NCI-H226 (cell line): ENCODE measurements around the gene GALNT2.

Source experiments
- DNase-seq: peaks from one replicate; pipeline ENCODE4 v3.0.0-alpha.2; 2015

Gene GALNT2

DNA sequence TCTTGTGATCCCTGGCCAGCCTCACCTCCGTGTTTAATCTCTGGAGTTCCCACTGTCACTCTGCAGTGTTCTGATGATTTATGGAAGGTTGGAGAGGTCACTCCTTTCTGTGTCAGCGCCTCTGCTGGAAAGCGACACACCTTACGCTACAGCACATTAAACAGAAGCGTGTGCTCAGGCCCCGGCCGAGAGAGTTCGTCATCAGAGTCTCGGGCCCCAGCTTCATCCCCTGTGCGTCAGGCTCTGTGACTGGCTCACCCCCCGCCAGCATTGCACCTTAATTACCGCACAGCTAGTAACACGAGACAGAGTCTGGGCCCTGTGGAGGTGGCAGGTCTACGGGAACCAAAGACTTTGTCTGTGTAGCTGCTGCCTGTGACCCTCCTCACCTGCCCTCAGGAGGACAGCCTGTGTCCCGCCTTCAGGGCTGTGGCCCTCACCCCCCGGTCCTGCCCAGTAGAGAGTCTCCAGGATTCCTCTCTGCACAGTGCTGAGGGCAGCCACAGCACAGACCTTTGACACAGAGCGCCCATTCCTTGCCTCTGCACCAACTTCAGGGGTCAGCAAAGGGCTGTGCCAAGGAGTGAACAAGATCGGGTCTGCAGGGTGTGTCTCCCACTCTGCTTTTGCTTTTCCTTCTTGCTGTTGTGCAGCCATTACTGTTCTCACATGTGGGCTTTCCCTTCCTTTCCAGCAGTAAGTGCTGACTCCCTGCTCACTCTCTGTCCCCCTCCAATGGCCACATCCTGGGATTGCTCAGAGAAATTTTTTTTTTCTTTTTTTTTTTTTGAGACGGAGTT lies 201.5 kb downstream of the GALNT2 start:
- no peak for DNase-seq

DNA sequence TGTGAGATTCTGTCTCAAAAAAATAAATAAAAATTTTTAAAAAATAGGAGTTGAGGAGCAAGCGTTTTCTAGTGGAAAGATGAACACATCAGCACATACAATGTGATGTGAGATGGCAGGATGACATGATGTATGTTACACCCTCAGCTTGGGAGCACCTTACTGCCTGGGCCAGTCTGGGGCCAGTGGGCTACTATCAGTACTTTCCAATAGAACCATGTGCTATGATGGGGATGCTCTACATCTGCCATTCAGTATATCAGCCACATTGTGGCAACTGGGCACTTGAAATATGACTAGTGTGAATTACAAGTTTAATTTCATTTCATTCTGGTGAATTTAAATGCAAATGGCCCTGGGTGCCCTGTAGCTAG lies 203.1 kb downstream of the GALNT2 start:
- no peak for DNase-seq

DNA sequence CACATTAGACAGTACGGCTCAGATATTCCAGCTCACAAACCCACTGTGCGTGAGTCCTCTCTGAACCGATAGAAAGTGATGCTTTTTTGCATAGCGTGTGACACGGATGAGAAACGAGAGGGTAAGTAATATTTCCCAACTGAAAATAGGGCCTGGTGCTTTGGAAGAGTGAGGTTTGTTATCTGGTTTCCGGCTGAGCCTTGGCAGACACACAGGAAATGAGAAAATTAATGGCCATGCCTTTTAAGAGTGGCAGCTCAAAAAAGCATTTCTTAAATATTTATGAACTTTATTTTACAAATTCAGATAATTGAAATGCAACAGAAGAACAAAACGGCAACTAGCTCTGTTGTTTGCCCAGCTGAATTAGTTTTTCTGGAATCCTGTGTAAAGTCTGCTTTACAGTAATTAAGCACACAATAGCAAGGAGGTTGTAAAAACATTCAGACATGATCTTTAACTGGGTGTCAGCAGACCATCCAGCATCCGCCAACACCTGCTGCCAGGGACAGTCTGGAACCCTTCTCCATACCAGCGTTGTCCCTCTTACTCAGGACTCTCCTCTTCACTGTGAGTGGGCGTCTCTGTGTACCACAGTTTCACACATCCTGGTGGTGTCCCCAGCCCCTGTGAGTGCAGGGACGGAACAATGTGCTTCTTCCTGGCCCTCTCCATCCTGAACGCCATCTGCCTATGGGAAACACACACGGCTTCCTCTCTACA lies 203.7 kb downstream of the GALNT2 start:
- peak; percentile 2 for DNase-seq

DNA sequence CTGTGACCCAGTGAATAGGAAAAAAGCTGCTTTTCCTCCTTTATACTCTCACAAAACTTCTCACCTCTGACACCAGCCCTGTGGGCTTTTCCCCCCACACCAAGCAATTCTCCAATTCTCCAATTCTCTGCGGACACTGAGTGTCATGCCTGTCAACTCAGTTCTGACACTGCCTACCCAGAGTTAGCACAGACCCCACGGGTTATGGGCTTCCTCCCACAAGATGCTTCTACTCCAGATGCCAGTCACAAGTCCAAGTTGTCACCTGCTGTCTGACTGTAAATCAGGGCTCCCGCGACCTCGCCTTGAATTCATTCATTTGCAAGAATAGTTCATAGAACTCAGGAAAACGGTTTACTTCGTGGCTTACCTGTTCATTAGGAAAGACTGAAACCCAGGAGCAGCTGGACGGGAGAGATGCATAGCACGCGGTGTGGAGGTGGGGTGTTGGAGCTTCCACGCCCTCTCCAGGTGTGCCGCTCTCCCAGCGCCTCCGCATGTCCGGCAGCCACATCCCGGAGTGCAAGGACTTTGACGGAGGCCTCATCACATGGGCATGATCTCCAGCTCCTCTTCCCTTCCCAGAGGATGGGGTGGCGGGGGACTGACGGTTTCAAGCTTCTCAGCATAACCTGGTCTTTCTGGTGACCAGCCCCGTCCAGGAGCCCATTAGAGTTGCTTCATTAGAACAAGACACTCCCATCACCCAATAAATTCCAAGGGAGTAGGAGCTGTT lies 204.4 kb downstream of the GALNT2 start:
- DNase-seq, result no peak

DNA sequence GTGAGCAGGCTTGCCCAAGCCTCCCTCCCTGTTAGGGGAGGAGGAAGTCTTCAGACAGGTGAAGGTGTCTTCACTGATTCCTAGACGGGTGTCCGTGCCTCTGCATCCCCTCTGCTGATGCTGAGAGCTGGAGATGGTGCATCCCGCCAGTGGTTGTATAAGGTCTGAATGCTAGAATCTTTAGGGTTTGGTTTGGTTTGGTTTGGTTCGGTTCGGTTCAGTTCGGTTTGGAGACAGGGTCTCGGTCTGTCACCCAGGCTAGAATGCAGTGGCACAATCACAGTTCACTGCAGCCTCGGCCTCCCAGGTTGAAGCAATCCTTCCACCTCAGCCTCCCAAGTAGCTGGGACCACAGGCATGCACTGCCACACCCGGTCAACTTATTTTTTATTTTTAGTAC lies 205.5 kb downstream of the GALNT2 start:
- DNase-seq, result no peak

DNA sequence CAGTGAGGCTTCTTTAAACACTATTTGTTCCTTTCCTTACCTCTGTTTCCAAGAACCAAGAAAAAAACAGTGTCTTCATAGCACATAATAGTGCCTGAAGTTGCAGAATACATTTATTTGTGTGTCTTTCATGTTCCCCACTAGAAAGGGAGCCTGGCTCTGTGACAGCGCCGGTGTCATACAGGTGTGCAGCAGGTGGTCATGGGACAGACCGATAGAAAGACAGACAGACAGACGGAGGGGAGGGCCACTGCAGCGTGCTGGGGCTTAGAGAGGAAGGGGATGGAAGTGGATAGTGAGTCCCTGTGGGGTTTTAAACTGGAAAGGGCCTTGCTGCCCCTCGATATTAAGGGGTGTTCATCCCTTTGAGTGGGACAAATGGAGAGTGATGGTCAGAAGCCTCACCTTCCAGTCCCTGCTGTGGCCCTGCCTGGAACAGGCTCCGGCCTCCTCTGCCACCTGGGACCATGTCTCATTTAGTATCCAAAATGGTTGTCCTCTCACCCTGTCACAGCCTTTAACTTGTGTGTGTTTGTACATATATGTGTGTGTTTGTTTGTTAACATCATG lies 206.2 kb downstream of the GALNT2 start:
- no peak for DNase-seq

DNA sequence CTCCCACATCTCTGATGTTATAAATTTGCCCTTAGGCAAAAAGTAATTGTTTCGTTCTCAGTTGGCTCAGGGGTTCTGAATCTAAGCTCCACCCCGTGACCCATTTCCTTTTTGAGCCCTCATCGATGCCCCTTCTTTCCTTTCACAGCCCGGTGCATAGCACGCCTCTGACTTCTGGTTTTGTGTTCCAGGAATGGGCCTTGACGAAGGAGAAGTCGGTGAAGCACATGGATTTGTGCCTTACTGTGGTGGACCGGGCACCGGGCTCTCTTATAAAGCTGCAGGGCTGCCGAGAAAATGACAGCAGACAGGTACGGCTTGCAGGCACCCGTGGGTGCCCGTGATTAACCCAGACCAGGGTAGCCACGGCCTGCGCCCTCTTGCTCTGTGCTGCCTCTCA lies 207.2 kb downstream of the GALNT2 start:
- no peak for DNase-seq

DNA sequence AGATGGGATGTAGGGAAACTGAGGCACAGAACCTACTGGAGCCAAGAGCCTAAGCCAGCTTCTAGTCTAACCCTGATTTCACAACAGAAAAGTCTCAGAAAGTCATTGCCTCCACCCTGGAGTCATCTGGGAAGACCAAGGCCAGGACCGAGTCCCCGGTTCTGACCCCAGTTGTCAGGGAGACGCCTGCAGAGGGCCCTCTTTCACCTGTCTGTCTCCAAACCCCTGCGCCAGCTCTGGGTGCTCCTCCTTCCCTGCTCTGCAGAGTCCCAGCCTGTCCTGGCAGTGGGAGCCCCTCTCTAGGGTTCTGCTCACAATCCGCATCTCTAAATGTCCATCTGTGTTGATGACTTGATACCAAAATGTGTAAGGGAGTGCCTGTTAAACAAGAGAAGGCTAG lies 209.4 kb downstream of the GALNT2 start:
- no peak for DNase-seq

DNA sequence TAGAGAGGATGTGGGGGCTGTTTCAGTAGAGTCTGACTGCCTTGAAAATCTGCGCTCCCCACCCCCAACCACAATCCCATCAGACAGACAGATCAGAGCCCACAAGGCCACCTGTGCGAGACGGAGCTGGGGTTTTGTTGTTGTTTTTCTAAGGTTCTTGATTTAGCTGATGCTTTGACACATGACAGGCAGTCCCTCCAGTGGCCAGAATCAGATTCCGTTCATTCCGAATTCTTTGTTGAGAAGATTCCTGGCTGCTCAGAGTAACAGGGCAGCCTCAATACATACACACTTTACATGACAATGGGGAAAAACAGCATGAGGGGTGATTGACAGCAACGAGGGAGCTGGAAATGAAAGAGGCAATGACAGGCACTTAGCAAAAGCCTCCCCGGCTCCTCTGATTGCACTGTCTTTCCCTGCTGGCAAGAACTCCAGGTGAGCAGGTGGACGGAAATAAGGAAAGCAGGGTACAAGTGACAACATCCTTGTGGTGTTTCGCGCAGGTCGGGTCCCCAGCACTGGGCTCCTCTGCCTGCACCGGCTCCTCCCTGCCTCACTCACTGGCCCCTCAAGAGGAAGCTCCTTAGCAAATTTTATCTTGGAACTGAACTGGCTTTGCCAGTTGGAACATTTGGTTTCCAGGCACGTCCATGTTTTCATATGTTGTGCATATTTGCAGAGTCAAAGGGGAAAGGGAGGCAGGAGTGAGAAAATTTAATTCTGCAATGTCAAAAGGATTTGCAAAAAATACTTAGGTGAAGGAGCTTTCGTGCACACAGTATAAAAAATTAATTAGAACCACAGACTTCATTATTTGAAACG lies 210.4 kb downstream of the GALNT2 start:
- no peak for DNase-seq

DNA sequence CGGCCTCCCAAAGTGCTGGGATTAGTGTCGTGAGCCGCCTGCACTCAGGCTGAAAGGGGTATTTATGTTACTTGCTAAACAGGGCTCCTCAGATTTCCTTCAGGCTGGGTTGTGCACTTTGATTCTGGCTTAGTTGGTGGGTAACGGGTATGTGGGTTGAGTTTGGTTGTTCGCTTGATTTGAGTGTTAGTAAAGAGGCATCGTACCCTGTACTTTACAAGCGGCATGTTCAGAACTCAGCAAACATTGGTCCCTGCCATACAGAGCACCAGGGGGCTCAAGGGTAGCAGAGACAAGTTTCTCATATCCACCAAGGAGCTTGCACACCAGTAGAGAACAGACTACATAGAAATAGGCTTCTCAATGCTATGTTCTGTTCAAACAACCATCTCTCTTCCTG lies 211.3 kb downstream of the GALNT2 start:
- DNase-seq, result no peak

DNA sequence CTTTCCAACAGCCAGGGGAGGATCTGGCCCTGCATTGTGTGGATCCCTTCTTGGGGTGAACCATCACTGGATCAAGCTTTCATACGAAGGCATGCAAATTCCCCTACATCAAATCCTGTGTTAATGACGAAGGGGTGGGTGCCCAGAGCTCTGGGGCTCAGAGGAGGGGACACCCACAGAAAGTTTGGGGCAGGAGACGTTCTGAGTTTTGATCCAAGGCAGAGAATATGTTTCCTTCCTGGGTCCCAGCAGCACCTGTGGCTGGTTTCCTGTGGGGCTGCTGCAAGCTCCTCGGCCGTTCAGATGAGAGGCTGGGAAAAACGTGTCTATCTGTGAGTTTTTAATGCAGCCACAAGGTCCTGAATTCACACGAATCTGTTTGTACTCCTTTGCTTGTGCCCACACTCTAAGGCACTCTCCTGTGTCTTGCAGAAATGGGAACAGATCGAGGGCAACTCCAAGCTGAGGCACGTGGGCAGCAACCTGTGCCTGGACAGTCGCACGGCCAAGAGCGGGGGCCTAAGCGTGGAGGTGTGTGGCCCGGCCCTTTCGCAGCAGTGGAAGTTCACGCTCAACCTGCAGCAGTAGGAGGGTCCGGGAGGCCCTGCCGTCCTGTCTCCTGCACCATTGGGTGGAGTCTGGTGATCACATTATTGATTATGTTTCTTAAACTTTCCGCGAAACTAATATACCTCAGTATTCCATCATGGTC lies 212.0 kb downstream of the GALNT2 start:
- DNase-seq, result no peak

DNA sequence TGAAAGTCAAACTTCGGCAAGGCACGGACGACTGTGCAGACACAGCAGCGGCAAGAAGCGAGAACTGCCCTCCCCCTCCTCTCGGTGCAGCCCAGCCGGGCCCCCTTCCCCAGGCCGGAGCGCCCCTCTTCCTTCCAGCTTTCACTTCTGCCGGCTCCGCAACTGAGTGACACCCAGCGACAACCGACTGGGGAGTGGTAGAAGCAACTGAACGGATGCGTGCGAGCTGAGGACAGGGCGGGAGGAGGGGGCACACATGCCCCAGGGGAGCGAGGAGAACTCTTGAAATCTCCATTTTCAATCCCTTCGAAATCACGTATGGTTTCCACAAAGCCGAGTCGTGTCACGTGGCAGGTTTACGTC lies 212.5 kb downstream of the GALNT2 start:
- DNase-seq, result no peak

DNA sequence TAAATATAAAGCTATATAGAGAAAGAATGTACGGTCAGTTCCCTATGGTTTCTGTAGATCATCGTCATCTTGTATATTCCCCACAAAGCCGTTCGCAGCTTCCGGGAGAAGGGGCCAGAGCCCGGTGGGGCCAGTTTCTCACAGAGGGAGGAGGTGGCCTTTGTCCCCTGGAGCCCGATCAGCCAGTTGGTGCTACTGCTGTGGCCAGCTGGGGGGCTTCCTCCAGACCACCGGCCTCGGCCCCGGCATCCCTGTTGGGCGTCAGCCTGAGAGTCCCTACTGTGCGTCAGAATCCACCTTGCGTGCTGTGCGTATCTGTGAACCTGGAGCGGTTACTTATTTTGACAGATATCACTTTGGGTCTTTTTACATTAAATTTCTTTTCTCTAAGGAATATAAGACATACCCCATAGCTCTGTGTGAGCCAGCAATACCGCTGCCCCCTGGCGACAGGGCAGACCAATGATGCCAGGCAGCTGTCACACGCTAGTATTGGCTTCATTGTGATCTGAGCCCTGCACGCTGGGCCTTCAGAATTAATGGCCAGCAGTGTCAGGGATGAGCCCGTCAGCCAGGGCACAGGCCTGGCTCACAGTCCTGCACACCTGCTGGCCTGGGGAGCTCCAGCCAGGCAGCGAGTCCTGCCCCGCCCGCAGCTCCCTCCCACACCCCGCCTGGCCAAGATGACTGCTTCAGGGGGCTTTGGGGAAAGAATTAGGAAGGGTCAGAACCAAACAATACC lies 213.2 kb downstream of the GALNT2 start:
- DNase-seq, result no peak

DNA sequence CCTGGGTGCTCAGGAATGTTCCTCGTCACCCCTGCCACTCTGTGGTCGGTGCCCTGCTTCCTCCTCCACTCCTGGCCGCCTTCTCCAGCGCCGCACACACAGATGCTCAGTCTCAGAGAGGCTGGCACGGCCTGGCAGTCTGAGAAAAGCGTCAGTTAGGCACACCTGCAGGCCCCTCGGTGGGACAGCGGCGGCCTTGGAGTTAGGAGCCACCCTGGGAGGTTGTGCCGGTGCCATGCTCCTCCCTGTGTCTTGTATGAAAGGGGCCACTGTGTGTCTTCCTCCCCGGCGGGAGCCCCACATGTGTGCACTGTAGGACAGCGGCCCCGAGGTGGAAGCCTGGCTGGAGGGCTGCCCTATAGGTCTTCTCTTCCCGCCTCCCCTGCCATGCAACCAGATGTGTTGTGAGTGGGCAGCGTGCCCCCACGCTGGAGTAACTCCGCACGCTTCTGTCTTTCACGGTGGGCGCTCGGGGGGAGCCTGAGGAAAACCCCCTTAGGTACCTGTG lies 213.9 kb downstream of the GALNT2 start:
- DNase-seq, result no peak

DNA sequence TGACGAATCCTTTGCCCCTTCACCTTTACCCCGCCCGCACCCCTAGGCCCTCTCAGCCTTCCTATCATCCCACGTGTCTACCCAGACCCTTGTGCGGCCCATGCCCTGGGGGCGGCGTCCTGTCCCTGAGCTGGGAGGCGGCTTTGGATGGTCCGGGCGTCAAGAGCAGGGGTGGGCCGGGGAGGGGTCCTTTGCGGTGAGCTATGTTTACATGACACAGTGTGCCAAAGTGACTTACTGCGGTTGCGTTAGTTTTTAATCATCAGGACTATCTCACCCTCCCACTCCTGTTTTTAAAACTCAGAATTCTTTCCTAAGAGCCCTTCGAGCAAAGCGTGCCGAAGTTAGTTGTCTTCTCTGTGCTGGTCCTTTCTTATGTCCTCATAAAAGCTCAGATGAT lies 214.5 kb downstream of the GALNT2 start:
- DNase-seq, result no peak

DNA sequence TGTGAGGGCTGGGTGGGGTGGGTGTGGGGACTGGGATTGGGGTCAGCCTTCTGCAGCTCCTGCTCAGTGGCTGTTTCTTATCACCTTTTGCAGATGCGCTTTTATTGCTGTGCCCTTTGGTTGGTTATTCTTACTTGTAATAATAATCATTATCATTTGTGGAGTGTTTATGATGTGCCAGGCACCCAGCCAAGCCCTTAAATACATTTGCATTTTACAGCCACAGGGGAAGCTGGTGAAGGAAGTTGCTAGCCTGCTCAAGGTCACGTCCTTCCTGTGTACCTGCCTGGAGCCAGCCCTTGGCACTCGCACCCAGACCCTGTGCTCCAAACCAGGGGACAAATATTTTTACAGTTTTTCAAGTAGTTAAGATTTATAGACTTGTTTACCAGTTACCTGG lies 215.1 kb downstream of the GALNT2 start:
- DNase-seq, result no peak

DNA sequence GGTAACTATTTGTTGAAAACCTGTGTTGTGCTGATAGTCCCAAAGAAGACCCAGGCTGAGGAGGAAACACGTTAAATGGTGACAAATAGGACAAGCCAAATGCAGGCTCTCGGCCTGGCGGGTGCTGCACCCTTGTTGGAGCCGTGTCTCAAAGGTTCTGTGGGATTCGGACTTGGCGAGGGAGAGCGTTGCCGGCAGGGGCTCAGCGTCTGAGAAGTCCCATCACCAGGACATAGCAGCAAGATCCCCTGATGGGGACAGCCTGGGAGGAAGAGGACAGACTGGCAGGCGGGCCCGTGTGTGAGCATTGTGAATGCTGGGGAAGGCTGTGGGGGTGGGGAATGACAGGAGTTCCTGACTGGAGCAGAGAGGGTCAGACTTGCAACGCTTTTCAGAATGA lies 216.6 kb downstream of the GALNT2 start:
- no peak for DNase-seq

DNA sequence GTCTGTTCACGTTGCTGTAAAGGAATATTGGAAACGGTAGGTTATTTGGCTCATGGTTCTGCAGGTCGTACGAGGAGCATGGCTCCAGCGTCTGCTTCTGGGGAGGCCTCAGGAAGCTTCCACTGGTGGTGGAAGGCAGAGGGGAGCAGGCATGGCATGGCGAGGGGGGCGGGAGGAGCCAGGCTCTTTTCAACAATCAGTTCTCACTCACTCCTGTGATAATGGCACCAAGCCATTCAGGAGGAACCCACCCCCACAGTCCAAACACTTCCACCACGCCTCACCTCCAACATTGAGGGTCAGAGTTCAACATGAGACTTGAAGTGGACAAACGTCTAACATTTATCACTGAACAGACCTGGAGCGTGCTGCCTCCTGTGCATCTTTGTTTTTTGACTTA lies 217.9 kb downstream of the GALNT2 start:
- no peak for DNase-seq

DNA sequence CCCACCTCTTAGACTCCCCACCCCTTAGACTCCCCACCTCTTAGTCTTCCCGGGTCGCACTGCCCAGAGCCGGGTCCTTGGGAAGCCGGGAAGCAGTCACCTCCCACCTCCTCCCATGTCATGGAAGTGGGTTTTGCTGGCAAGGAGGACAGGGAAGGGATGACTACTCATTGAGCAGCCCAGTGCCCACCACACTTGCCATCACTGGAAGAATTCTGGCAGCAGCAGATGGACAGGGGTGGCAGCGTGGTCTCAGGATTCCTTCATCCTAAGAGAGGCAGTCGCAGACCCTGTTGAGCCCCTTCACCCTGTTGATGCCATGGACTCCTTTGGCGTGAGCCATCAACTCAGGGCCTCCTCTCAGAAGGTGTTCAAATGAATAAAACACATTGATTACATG lies 218.3 kb downstream of the GALNT2 start:
- no peak for DNase-seq

DNA sequence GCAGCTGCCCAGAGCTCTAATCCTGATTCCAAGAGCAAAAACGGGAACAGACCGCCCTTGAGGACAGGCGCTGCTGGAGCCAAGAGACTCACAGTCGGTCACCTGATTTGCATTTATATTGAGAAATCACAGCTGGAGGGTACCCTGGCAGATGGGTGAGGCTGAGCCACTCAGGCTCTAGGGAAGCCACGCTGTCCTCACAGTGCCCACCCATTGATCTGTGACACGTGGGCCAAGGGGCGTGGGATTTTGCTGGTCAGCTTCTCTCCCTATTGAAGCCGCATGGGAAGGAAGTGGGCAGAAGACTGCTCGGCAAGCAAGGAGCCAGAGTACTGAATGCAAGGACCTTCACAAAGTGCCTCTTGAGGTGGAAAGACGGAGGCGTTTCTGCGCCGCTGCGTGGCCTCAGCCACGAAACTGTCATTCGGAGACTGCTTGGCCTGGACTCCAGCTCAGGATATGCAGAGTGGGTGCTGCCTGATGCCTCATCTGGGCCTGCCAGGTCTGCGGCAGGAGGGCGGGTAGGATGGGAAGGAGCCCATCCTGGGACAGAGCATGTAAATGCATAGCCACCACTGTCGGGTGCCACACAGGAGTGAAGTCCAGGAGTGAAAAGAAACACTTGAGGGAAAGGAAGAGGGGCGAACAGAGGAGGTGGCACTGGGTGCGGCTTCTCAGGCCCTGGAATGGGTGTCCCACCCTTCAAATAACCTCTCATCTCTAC lies 219.3 kb downstream of the GALNT2 start:
- DNase-seq, result no peak

DNA sequence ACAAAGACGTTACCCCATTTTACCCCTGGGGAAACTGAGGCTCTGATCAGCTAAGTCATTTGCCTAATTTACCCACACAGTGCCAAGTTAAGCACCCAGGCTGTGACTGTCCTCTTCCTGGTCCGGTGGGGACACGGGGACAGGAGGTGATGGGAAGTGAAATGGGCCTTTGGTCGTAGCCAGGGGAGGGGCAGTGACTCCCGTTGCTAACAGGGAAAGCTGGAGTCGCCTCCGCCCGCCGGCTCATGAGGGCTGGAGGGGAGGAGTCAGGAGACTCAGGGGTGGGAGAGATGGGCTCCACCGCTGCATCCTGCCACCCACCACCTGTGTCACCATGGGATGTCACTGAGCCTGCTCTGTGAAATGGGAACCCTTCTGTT lies 219.8 kb downstream of the GALNT2 start:
- no peak for DNase-seq
